Tongue (tissue), 2 donors: ENCODE data around the gene ANKRD60. TPM values are rescaled to one million over a fixed set of nuclear protein-coding genes. Genes with fewer than 3 reads are reported as not detected.

Experiments
- DNase-seq: peaks from one replicate; pipeline ENCODE4 v3.0.0-alpha.2; 2015
- total RNA-seq: library from RNA; depleted of rRNA; stranded (reverse); fragments of >200 nt; gene quantifications from one replicate; pipeline ENCODE4 v1.2.3, GENCODE V29; 2014

ANKRD60 gene, protein sequence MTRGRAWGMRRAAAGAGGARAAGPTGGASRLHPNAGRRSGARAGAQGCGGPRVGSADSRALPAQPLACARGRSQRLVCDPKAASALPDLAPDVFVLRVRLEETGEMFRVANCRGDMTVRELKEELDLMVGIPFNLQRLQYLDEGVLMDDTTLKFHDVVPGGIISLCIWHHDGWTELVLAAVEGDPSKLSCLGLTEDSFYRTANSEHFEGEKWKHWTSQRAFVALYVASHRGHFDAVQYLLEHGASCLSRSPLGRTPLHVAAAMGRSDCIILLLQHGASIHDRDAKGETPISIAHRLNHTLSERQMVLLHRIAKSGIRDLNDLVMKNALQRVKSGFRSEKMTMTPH
- total RNA-seq = not detected

DNA sequence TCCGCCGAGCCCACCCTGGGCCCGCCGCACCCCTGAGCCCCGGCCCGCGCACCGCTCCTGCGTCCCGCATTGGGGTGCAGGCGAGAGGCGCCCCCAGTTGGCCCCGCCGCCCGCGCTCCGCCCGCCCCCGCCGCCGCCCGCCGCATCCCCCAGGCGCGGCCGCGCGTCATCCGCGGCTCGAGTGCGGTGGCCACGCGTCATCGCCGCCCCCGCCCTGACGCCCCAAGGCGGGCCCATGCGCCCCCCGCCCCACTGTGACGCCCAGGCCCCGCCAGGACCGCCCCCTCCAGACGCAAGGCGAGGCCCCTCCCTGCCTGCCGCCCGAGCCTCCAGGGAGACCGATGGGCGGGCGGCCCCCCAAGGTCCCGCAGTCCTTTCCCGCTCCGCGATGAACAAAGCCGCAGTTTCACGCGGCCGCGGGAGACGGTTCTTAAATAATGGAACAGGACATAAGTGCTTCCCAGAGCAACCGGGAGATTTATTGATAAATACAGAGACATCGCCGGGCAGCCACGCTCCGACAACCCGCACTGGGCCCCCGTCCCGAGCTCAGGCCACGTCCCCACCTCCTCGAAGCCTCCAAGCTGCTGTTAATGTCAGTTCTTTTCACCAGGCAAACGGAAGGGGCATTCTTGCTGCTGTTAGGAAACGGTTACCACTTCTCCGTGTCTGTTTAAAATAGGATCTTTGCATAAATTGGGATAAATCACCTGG is at the start of gene ANKRD60:
Gene ANKRD60 (minus strand): TSS at position 170 of the 714 bp plus-strand sequence. CDS start 0 bp downstream, at position 170.
- peak; percentile 52 for DNase-seq

DNA sequence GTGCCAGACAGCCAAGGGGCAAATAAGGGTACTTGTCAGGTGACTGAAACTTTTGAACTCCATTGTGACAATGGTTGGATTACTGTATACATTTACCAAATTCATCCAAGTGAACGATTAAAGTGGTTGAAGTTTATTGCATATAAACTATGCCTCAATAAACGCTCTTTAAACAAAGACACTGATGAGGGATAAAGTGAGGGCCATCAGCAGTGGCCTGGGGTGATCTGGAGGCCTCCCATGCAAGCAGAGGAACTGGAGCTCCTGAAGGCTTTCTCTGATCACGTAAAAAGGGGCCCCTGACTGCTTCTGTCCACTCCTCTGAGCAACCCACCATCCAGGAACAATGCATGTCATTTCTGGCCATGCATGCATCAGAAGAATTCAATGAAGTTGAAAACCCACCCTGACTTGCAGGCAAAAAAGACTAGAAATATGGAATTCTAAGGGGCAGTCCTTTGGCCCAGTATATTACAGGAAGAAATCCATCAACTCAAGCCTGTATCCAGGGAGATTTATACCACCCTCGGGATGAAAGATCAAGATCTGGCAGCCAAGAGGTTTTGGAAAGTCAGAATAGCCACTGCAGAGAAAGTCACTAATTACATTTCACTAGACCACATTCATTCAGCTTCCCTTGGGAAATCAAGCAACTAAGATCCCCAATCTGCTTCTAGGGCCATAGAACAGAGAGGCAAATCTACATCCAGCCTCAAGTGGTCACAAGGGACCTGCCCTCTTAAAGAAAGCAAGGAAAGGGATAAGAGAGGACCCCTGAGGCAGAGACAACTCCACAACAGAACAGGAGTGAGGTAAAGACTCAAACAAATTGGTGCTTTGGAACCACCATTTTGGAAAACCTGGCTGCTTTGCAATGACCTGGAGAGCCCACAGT is 49.4 kb upstream of the ANKRD60 start:
- DNase-seq = no peak

DNA sequence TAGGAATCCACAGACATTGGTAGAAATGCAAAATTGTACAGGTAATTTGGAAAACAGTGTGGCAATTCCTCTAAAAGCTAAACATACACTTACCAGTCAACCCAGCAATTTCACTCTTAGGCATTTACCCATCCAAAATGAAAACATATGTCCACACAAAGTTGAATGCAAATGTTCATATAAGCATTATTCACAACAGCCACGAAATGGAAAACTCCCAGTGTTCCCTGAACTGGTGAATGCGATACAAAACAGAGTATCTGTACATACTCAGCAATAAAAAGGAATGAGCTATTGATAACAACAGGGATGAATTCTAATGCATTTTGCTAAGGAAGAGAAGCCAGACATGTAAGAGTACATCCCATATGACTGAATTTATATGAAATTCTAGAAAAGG is 48.7 kb upstream of the ANKRD60 start:
- no peak for DNase-seq

DNA sequence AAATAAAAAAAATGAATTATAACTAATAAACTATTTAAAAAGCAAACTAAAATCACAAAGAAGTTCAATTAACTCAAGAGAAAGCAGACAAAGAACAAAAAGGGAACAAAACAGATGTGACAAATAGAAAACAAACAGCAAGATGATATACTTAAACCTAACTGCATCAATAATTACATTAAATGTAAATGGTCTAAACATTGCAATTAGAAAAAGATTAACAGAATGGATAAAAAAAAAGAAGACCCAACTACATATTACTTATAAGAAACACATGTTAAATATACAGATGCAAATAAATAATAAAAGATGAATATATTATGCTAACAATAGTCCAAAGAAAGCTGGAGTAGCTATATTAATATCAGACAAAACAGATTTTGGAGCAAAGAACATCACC is 45.9 kb upstream of the ANKRD60 start:
- no peak for DNase-seq

DNA sequence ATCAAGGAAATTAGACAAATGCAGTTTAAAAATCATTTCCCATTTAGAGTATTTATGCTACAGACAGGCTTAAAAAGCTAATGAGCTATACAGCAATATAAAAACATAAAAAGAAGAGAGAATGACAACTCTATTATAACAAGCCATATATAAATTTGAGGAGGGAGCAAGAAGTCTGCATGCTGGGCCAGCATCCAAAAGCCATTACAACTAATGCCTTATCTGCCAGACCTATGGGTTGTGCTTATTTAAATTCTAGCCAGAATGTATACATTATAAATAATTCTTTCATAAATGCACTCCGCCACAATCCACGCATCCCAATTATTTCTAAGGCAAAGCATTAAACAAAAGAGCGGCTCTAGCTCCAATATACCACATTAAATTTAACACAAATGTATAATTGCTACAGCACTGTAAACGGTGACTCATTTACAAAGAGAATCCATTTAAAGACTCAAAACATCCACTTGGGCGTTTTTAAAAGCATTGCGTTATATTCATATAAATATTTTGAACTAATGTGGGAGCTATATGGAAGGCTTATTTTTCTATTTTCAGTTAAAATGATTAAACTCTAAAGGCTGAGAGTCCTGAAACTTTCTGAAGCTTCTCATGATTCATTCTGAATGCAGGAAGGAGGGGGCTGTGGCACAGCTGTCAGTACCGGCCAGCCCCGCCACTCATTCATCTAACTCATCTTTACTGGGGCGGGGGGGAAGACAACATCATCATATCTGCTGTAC is 43.3 kb upstream of the ANKRD60 start:
- peak; percentile 13 for DNase-seq

DNA sequence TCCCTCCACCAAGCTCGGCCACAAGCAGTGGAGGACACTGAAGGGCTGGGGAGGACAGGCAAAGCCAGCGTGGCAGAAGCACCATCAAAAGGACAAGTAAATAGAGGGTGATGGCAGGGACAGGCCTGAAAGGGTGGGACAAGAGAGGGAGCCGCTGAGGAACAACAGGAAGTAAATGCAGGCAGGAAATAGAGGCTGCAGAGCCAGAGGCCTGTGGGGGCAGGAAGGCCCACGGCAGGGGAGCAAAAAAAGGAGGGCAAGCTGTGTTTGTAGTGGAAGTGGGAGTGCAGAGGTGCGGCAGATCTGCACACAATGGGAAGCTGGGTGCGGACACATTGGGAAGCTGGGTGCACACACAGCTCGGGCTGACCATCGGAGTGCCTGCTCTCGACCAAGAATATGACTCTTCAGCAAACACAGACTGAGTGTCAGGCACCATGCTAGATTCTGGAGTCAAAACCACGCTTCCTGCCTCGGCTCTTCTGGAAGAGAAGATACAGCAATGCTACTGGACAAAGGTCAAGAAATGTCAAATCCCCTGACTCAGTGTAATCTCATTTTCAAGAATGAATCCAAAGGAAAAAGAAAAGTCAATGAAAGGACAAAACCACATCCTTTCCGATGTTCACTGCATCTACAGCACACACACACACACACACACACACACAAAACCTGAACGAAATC is 40.6 kb upstream of the ANKRD60 start:
- DNase-seq = no peak

DNA sequence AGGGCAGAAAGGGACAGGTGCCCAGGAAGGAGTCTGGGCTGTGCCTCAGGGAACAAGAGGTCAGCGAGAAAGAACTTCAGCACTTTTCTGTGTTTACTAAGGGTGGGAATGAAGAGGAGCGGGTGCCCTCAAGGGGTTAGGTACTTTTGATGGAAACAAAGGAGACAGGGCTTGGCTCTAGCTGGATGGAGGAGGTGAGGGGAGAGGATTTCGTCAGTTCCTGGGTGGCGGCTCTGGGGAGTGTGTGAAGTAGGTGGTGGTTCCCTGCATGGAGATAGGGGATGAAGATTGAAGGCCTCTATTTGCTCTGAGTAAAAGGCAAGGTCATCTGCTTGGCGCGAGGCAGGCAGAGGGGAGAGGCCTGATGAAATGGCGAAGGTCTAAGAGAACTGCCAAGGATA is 40.0 kb upstream of the ANKRD60 start:
- DNase-seq = no peak

DNA sequence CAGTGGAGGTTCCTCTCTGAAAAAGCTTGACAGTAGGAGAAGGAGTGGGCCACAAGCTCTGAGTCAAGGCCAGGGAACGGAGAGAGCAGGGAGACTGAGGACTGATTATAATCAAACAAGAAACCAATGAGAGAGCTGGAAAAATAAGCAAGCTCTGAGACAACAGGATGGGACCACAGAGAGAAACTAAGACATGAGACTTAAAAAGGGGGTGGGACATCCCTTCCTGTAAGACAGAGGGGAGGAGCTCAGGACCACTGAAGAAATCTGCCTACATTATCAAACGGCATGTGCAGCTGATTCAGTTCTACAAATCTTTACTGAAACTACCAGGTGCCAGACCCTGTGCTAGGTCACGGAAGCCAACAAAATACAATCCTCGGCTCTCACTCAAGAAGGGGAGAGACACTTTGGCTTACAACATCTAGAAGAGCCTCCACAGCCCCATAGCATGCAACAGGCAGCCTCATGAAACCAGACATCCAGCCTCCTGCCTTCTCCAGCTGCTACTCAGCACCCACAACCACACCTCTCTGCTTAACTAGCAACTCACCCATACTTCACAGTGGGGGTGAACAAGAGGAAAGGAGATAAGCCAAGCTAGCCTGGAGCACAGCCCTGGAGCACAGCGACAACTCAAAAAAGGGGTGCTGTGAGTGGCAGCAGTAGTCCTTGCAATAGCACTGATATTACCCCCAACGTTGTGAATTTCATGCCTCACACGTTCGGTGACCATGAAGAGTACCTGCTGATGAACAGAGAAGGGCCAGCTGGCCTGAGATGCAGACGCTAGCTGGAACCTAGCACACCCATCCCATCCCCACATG is 39.1 kb upstream of the ANKRD60 start:
- no peak for DNase-seq

DNA sequence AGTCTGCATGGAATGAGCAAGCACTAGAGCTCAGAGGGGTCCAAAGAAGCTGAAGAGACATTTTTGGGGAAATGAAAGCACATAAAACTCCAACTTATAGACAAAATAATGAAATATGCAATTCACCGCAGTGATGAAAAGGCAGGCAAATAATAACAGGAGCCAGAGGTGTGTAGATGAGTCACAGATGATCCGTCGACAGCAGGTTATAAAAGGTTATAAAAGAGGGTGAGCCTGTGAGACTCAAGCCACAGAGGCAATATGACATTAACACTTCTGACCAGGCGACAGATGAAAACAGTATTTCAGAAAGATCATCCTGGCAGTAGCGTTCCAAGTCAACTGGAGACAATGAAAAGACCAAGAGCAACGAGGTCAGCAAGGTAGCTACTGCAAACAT is 35.8 kb upstream of the ANKRD60 start:
- DNase-seq = no peak

DNA sequence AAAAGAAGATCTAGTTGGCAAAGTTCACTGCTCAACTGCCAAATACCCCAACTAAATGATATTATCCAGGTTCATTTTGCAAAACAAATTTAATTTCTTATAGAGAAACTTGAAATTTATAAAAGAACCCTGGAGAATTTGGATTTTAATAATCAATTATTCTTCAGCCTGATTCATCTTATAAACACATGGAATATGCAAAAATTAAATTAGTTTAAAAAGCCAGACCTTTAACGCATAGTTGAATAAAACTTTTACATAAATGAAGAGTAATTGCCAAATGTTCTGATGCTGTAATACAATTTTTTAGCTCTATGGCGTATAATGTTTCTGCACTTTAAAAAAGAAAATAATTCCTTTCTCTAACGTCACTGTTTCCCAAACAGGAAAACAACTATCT is 33.2 kb upstream of the ANKRD60 start:
- no peak for DNase-seq

DNA sequence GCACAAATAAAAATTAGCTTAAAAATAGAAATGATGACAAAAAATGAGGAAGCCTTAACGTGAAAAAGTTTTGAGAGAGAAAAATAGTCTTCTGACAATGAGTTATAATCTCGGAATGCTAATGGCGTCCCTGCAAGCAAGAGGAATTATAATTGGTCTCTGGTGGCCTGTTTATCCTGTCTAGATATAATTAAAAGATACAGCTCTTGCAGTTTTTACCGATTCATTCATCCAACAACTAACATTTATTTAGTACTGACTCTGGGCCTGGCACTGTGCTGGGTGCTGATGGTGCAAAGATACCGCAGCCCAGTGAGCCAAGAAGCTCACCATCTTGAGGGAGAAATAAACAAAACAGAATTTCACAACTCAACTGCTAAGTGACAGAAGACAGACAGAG is 31.6 kb upstream of the ANKRD60 start:
- DNase-seq = no peak

DNA sequence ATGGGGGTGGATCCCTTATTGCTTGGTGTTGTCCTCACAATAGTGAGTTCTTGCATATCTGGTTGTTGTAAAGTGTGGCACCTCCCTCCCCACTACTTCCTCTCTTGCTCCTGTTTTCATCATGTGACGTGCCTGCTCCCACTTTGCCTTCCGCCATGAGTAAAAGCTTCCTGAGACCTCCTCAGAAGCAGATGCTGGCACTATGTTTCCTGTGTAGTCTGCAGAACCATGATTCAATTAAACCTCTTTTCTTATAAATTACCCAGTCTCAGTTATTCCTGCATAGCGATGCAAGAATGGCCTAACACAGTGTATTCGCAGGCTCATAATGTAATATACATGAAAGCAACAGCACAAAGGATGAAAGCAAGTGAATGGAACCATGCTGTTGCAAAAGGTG is 28.4 kb upstream of the ANKRD60 start:
- no peak for DNase-seq

DNA sequence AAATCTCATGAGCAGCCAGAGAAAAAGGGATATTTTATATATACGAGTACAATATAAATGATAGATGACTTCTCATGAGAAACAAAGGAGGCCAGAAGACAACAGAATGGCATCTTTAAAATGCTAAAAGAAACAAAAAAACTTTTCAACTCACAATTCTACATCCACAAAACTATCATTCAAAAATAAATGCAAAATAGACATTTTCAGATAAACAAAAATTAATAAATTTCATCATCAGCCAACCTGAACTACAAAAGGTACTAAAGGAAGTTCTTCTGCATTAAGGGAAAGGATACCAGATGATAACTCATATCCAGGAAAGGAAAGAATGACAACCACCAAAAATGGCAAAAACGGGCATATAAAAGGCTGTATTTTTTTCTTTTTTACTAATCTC is 27.9 kb upstream of the ANKRD60 start:
- no peak for DNase-seq

DNA sequence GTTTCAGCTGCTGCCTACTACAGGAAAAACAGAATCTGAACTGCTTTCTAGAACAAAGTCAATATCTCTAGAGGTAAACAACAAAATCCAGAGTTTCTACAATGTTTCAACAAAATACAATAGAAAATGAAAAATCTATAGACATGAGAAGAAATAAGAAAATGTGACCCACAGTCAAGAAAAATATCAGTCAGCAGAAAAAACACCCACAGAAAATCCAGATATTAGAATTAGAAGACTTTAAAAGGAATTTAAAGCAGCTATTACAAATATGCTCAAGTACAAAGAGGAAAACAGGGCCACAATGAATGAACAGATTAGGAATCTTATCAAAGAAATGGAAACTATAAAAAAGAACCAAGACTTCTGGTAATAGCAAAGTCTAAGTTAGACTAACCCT is 26.4 kb upstream of the ANKRD60 start:
- DNase-seq = no peak

DNA sequence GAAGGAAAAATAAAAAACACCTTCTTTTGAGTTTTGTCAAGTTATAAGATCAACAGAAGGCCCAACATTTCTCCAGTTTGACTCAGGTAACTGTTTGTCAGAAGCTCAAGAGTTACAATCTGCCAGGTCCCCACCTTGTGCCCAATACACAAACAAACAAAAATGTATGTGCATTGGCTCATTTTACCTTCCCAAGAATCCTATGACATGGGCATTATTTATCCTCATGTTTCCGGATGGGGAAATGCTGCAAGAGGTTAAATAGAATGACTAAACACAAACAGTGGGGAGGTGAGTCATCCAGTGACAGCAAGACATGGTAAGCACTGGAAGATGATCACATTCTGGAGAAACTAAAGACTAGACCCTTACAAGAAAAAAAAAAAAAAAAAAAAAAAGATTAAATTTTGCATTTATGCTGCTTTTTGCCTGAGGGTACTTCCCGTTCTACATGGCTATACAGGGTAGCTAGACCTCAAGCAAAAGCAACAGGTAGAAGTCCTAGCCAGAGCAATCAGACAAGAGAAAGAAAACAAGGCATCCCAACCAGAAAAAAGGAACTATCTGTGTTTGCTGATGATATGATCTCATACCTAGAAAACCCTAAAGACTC is 23.6 kb upstream of the ANKRD60 start:
- no peak for DNase-seq

DNA sequence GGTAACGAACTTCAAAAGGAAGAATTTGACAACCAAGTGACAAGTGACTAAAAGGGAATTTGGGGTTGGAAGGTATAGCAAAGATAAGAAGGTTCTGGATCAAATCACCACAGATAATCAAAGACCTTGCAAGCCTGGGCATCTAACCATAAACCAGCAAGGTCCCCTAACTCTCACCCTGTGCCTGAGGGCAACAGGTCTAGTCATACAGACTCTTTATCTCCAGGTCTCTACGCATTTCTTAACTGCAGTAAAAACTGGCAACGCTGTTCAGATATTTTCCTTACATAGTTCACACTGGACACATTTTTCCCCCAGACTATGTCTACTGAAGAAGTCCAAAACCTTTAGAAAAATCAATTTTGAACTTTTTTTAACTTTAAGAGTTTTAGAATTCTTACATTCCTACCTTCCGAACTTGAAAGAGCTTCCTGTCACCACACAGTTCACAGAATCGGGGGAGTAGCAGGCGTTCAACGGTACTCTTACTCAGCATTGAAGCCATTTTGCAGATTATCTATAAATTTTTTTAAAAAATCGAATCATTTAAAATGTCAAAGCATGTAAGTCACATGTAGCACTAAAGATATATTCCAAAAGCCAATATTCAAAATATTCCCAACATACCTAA is 23.0 kb upstream of the ANKRD60 start:
- no peak for DNase-seq

DNA sequence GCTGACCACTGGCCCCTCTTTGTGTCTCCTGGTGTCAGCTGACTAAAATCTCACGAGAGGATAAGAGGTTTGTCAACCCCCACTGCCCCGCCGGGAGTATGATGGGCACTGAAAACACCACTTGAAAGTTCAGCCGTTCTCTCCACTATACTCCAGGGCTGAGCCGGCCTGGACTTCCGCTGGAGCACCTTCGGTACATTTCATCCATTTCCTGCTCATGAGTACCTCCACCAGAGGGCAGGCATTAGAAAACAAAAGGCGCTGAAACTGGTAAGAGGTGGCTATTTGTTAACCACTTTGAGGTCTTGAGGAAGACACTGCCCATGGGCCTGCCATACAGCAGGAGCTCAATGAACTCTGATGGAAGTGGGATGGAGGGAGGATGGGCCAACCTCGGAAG is 17.9 kb upstream of the ANKRD60 start:
- peak; percentile 33 for DNase-seq

DNA sequence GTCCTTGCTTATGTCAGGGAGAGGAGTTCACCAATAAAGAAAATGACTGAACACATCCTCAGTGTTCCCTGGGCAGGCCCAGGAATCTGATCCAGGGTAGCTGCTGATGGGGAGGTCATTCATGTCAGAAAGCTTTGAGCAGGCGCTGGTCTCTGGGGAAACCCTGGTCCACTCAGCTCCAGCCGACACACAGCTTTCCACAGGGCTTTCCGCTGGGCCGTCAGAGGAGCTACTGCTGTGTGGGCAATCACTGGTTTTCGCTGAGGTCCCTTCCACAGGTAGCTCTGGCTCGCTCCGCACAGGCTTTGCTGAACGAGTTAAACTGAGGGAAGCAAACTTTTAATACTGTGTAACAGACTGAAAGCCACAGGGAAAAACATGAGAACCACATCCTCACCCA is 17.5 kb upstream of the ANKRD60 start:
- DNase-seq = no peak

DNA sequence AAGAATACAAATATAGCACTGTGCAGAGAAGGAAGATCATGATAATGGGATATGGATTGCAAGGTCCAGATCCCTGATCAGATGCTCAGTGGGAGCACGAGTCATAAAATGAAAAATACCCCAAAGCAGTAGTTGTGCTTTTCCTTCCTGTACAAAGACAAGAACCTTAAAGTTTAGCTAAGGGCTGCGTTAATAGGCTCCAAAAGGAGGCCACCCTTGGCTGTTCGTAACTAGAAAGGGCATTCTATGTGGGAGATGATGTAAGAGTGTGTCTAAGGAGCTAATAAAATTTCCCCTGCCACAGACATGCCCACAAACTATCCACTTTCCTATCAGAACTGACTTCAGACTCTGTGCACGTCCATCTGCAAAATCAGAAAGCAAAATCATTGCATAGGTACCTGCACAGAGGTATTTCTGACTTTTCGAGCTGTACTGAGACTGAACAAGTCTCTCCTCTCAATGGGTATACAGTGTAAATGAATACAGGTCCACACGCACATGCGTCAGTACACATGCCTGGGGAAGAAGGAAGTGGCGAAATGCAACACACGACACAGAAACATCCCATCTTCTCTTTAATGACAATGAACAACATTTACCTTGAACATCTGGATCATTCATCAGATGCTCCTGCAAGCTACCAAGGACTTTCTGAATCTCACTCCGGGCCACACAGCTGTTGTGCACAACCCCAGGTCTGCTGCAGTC is 16.9 kb upstream of the ANKRD60 start:
- DNase-seq = no peak
